HCT116 (cell line): Measurements from ENCODE around the gene UBA7. TPM values are rescaled to one million over a fixed set of nuclear protein-coding genes. Genes with fewer than 3 reads are reported as not detected.

Source experiments
- ATAC-seq: fragments of 200-7000 bp; cut with Tn5 transposase; 2 replicates; pipeline ENCODE4 v1.9.1; 2020; ENCODE audit warnings: mild to moderate bottlenecking, moderate library complexity
- BruUV-seq: library from RNA; stranded (reverse); fragments of 400-500 nt; replicated peaks from 2 replicates; lab custom pipeline; 2021; lab: Mats Ljungman, UMichigan
- CTCF ChIA-PET: fragments of 300-600 bp; sonication (Branson Sonifier 250); formaldehyde crosslinking; loops from one replicate; lab custom pipeline; 2021; ENCODE audit warnings: antibody characterized with exemption; lab: Charles Lee
- POLR2A ChIA-PET: fragments of 300-600, 350-600 bp; sonication (Branson Sonifier 250); formaldehyde crosslinking; loops from one replicate; lab custom pipeline; 2021; ENCODE audit warnings: antibody characterized with exemption; lab: Charles Lee
- RAD21 ChIA-PET, 2 experiments: fragments of 300-600 bp; sonication (Branson Sonifier 250); formaldehyde crosslinking; loops; one replicate each; lab custom pipeline; 2023; ENCODE audit warnings: low total read pairs in 2 of 2; ENCODE audit not compliant: uncharacterized antibody in 2 of 2, unreplicated experiment in 2 of 2, low non-redundant PET in 1 of 2; lab: Charles Lee
- DNase-seq: peaks from one replicate; pipeline ENCODE4 v3.0.0-alpha.2; 2010; ENCODE audit warnings: low read depth, low spot score
- H2AFZ ChIP-seq: fragments of 200-600 bp; shearing (Covaris generic), sonication (generic); 2 replicates; pipeline ENCODE4 v1.6.1; 2017; ENCODE audit warnings: low read depth, mixed run types, mixed read lengths, antibody characterized with exemption, low read length; ENCODE audit not compliant: poor library complexity, severe bottlenecking
- H3K27ac ChIP-seq: 2 replicates; pipeline ENCODE4 v1.5.1; 2012; ENCODE audit warnings: low read depth, low read length
- H3K27me3 ChIP-seq: fragments of 200-600 bp; sonication (generic); 2 replicates; pipeline ENCODE4 v1.6.1; 2016; ENCODE audit warnings: mixed run types, low read length, mixed read lengths; ENCODE audit not compliant: insufficient read depth
- H3K36me3 ChIP-seq, 2 experiments: fragments of 200-500 bp in 1 of 2; fragments of 200-600 bp in 1 of 2; sonication (Bioruptor generic) in 1 of 2; sonication (generic) in 1 of 2; 2 replicates each; pipeline versions ENCODE4 v1.5.1 to v1.6.1; 2014 to 2016; ENCODE audit warnings: low read length in 2 of 2, inconsistent platforms in 1 of 2, mixed read lengths in 1 of 2, mixed run types in 1 of 2; ENCODE audit not compliant: insufficient read depth in 2 of 2, control insufficient read depth in 1 of 2
- H3K4me1 ChIP-seq, 2 experiments: fragments of 200-600 bp in 1 of 2; sonication (generic) in 1 of 2; 2 replicates each; pipeline versions ENCODE4 v1.5.1 to v1.6.1; 2012 to 2017; ENCODE audit warnings: low read length in 2 of 2, inconsistent platforms in 1 of 2, mild to moderate bottlenecking in 1 of 2, mixed read lengths in 1 of 2, mixed run types in 1 of 2, moderate library complexity in 1 of 2; ENCODE audit not compliant: insufficient read depth in 2 of 2, control insufficient read depth in 1 of 2
- H3K4me2 ChIP-seq: fragments of 200-600 bp; sonication (generic); 2 replicates; pipeline ENCODE4 v1.6.1; 2017; ENCODE audit warnings: mixed run types, low read length, mixed read lengths
- H3K4me3 ChIP-seq, 2 experiments: fragments of 200-600 bp in 1 of 2; sonication (generic) in 1 of 2; replicated peaks in 1 of 2; 2 replicates each; pipeline ENCODE4 v1.5.1; 2011 to 2016; ENCODE audit warnings: low read length in 2 of 2, control low read depth in 1 of 2, low read depth in 1 of 2, mild to moderate bottlenecking in 1 of 2, mixed read lengths in 1 of 2, mixed run types in 1 of 2
- H3K79me2 ChIP-seq: fragments of 200-600 bp; sonication (generic); 2 replicates; pipeline ENCODE4 v1.6.1; 2017; ENCODE audit warnings: mild to moderate bottlenecking, mixed run types, low read length, moderate library complexity, mixed read lengths; ENCODE audit not compliant: insufficient read depth
- H3K9ac ChIP-seq: fragments of 200-600 bp; sonication (generic); 2 replicates; pipeline ENCODE4 v1.6.1; 2016; ENCODE audit warnings: low read length, mixed read lengths
- H3K9me2 ChIP-seq: fragments of 200-600 bp; sonication (generic), shearing (Covaris generic); 2 replicates; pipeline ENCODE4 v1.6.1; 2017; ENCODE audit warnings: mixed run types, mild to moderate bottlenecking, moderate library complexity; ENCODE audit not compliant: insufficient read depth
- H3K9me3 ChIP-seq, 2 experiments: fragments of 200-500 bp in 1 of 2; fragments of 200-600 bp in 1 of 2; sonication (Bioruptor generic) in 1 of 2; sonication (generic) in 1 of 2; 2 replicates each; pipeline ENCODE4 v1.6.1; 2014 to 2017; ENCODE audit warnings: low read length in 2 of 2, mixed read lengths in 2 of 2, inconsistent platforms in 1 of 2, low read depth in 1 of 2, mild to moderate bottlenecking in 1 of 2, mixed run types in 1 of 2, moderate library complexity in 1 of 2; ENCODE audit not compliant: control insufficient read depth in 1 of 2, insufficient read depth in 1 of 2
- H4K20me1 ChIP-seq: fragments of 200-600 bp; sonication (generic), shearing (Covaris generic); 2 replicates; pipeline ENCODE4 v1.6.1; 2017; ENCODE audit warnings: mixed run types, mild to moderate bottlenecking, moderate library complexity; ENCODE audit not compliant: insufficient read depth
- CBX3 ChIP-seq: IDR thresholded peaks from 2 replicates; pipeline ENCODE4 v1.6.1; 2012; ENCODE audit warnings: low read depth
- CEBPB ChIP-seq: IDR thresholded peaks from 2 replicates; pipeline ENCODE4 v1.6.1; 2012; ENCODE audit warnings: low read depth
- EGR1 ChIP-seq: IDR thresholded peaks from 2 replicates; pipeline ENCODE4 v1.6.1; 2012; ENCODE audit warnings: low read depth
- ELF1 ChIP-seq: IDR thresholded peaks from 2 replicates; pipeline ENCODE4 v1.6.1; 2012; ENCODE audit warnings: low read depth, borderline replicate concordance
- EZH2 ChIP-seq: fragments of 200-600 bp; sonication (generic); IDR thresholded peaks from 2 replicates; pipeline ENCODE4 v1.6.1; 2017; ENCODE audit warnings: antibody characterized with exemption, mixed run types
- EZH2phosphoT487 ChIP-seq: fragments of 200-600 bp; IDR thresholded peaks from 2 replicates; pipeline ENCODE4 v1.6.1; 2018; ENCODE audit warnings: antibody characterized with exemption, borderline replicate concordance
- JUND ChIP-seq: IDR thresholded peaks from 2 replicates; pipeline ENCODE4 v1.6.1; 2012
- MAX ChIP-seq: IDR thresholded peaks from 2 replicates; pipeline ENCODE4 v1.6.1; 2012
- POLR2A ChIP-seq: IDR thresholded peaks from 2 replicates; pipeline ENCODE4 v1.7.0; 2011; ENCODE audit warnings: borderline replicate concordance; ENCODE audit not compliant: insufficient read depth, insufficient read length; ENCODE audit errors: extremely low read depth
- POLR2AphosphoS5 ChIP-seq: IDR thresholded peaks from 2 replicates; pipeline ENCODE4 v1.6.1; 2011; ENCODE audit warnings: mild to moderate bottlenecking, low read depth, low read length, moderate library complexity
- REST ChIP-seq: IDR thresholded peaks from 2 replicates; pipeline ENCODE4 v1.6.1; 2012; ENCODE audit warnings: low read depth
- SP1 ChIP-seq: IDR thresholded peaks from 2 replicates; pipeline ENCODE4 v1.6.1; 2012; ENCODE audit warnings: low read depth
- ZBTB33 ChIP-seq: IDR thresholded peaks from 2 replicates; pipeline ENCODE4 v1.6.1; 2011; ENCODE audit warnings: mild to moderate bottlenecking, low read length, moderate library complexity; ENCODE audit not compliant: insufficient replicate concordance; ENCODE audit errors: extremely low read depth
- ZFX ChIP-seq: fragments of 450-650 bp; IDR thresholded peaks from 2 replicates; pipeline ENCODE4 v1.6.1; 2017
- intact Hi-C: fragments of 100-400 bp; cut with micrococcal nuclease; formaldehyde crosslinking; loops from 2 replicates; pipeline ENCODE4 v1.10.0; 2022
- total RNA-seq: library from RNA; stranded (reverse); gene quantifications from one replicate; pipeline ENCODE4 v1.2.1, GENCODE V29; 2021; ENCODE audit not compliant: unreplicated experiment

Gene UBA7
- total RNA-seq, 1 experiment from 2014 or later, result 2.6 TPM

GRCh38 chr3:49804141-49805041, 9.4 kb downstream of the UBA7 start:
- H3K4me1 ChIP-seq, result peaks cover 5 to 24% of the 10 kb centered on the region in 2 experiments; a peak in 3 of 4 replicates
- H3K4me3 ChIP-seq, result peak overlapping the region; percentile 50 to 76; a peak in 3 of 4 replicates
- DNase-seq (no peak), ATAC-seq (no peak)
- no peaks in the 10 kb centered on the region for H3K9me3 ChIP-seq
- no peak overlapping the region; the same call in 1 of the 2 replicates for H3K27ac ChIP-seq
- ChIA-PET RAD21 (interaction anchor here in 1 of 2 experiments (2.0 kb wide), 1 partner anchor 35 kb away, joined by 9 read pairs; no protein-coding TSS in a partner anchor), POLR2A (interaction anchor here (1.2 to 1.4 kb wide), 2 partner anchors 33 to 97 kb away, joined by 3 to 4 read pairs; no protein-coding TSS in a partner anchor), CTCF (interaction anchor here (1.9 to 3.0 kb wide), 4 partner anchors 17 to 125 kb away, joined by 7 to 34 read pairs (median 14); partner anchors contain the start of genes IP6K1 and MON1A)
- H3K9ac ChIP-seq, result peak overlapping the region; percentile 73; the same call in 1 of the 2 replicates
- no peak overlapping the region for H2AFZ ChIP-seq
- no peaks in the 10 kb centered on the region for H3K79me2 ChIP-seq
- H3K27me3 ChIP-seq, result no peaks in the 10 kb centered on the region
- TF ChIP-seq REST, result no peak
- TF ChIP-seq MAX, result no peak
- no peak for TF ChIP-seq POLR2A
- no peak for TF ChIP-seq JUND
- no peak for TF ChIP-seq POLR2AphosphoS5
- TF ChIP-seq CEBPB, result no peak
- no peak for TF ChIP-seq EZH2phosphoT487
- no peak for TF ChIP-seq EZH2
- no peak for TF ChIP-seq CBX3
- TF ChIP-seq ELF1, result no peak
- no peak for TF ChIP-seq ZBTB33
- TF ChIP-seq EGR1, result no peak
- no peak for TF ChIP-seq SP1
- no peak for TF ChIP-seq ZFX
- no peaks in the 10 kb centered on the region for H4K20me1 ChIP-seq
- H3K4me2 ChIP-seq, result peak overlapping the region; percentile 100
- no peaks in the 10 kb centered on the region for H3K36me3 ChIP-seq
- no TSS peak for BruUV-seq
- intact Hi-C loops, result no loop called here
- H3K9me2 ChIP-seq, result no peaks in the 10 kb centered on the region
